Measurements from ENCODE around the gene MAGEF1. TPM values are rescaled to one million over a fixed set of nuclear protein-coding genes. Genes with fewer than 3 reads are reported as not detected.
A peak's percentile ranks its signal among the peaks of the same experiment; 100 is the strongest.

MAGEF1 gene
- polyA plus RNA-seq, 3 donors = 85.7 to 99.1 (median 89.6) TPM

DNA sequence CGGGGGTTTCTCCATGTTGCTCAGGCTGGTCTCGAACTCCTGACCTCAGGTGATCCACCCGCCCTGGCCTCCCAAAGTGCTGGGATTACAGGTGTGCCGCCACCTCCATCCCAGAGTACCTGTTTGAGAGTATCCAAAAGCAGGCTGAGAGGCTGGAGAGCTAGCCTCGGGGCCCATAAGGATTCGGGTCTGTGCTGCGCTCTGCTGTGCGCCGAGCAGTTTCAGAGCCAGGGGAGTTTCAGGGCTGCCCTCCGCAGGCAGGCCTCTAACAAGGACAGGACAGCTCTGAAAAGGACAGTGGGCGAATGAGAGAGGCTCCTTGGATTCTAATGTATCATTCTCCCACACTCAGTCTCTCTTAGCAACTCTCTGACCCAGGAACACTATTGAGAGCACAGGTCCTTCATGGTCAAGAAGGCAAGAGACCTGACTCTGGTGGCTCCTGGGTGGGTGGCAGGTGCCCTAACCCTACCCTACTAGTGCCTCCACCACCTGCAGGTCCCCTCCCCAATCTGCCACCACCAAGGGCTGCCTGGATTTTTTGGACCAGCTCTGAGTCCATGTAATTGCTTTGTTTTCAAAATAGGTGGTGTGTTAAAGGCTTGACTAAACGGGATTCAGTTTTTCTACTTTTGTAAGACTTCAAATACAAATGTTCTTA, 27.8 kb downstream of the MAGEF1 start:
- no peak for DNase-seq (ENCODE audit: extremely low read depth in 1 of 11, low read depth in 9 of 11, low spot score in 4 of 11)

DNA sequence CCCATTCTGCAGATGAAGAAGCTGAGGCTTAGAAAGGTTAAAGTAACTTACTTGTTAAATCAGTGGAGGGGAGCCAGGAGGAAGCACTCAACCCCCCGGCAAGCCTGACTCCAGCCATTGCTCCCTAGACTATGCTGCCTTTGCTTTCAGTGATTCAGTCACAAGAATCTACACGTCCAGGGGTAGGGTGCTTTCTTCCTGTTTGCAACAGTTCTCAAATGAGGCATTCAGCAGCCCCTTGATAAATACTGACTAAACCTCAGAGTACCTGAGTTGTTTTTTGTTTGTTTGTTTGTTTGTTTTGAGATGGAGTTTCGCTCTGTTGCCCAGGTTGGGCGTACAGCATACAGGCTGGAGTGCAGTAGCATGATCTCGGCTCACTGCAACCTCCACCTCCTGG, 28.6 kb downstream of the MAGEF1 start:
- DNase-seq (ENCODE audit: extremely low read depth in 1 of 11, low read depth in 9 of 11, low spot score in 4 of 11) = no peak

- no peak for DNase-seq (ENCODE audit: extremely low read depth in 1 of 11, low read depth in 9 of 11, low spot score in 4 of 11)
Observed at GRCh38 chr3:184682671-184683070, 29.2 kb downstream of the MAGEF1 start.

- DNase-seq (ENCODE audit: extremely low read depth in 1 of 11, low read depth in 9 of 11, low spot score in 4 of 11) = peak in 2 of 11 donors; percentile 75 to 77
Observed at GRCh38 chr3:184680385-184681345, 31.2 kb downstream of the MAGEF1 start.

DNA sequence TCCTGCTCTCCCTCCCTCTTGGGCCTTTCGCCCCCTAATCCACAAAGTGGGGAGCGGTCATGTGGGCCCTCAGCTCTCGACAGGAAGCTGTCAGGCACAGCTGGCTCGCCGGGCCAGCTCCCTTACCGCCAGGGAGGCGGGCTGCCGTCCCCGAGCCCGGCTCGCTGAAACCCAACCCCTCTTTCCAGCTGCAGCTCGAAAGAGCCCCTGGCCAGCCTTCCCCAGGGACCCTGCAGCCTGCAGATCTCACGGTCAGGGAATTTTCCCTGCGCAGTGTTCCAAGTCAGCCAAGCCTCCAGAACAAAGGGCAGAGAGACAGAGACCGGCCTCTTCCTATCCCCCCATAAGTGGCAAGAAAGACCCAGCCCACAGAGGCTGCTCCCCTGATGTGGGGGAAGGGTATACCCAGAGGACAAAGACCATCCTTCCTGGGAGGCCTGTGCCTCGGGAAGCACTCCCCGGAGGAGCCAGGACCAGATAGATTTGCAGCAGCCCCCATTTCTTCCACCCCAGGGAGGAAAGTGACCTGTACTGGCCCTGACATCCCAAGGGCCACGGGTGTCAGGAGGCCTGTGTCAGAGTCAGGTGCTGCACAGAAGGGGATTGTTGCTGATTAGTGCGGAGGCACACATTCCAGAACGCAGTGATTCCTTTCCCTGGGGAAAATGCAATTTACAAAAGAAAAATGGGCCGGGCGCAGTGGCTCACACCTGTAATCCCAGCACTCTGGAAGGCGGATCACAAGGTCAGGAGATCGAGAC, 32.6 kb downstream of the MAGEF1 start:
- DNase-seq (ENCODE audit: extremely low read depth in 1 of 11, low read depth in 9 of 11, low spot score in 4 of 11) = peak in 5 of 11 donors; percentile 72 to 87 (median 80)

GRCh38 chr3:184678317-184679055, 33.4 kb downstream of the MAGEF1 start:
- no peak for DNase-seq (ENCODE audit: extremely low read depth in 1 of 11, low read depth in 9 of 11, low spot score in 4 of 11)

DNA sequence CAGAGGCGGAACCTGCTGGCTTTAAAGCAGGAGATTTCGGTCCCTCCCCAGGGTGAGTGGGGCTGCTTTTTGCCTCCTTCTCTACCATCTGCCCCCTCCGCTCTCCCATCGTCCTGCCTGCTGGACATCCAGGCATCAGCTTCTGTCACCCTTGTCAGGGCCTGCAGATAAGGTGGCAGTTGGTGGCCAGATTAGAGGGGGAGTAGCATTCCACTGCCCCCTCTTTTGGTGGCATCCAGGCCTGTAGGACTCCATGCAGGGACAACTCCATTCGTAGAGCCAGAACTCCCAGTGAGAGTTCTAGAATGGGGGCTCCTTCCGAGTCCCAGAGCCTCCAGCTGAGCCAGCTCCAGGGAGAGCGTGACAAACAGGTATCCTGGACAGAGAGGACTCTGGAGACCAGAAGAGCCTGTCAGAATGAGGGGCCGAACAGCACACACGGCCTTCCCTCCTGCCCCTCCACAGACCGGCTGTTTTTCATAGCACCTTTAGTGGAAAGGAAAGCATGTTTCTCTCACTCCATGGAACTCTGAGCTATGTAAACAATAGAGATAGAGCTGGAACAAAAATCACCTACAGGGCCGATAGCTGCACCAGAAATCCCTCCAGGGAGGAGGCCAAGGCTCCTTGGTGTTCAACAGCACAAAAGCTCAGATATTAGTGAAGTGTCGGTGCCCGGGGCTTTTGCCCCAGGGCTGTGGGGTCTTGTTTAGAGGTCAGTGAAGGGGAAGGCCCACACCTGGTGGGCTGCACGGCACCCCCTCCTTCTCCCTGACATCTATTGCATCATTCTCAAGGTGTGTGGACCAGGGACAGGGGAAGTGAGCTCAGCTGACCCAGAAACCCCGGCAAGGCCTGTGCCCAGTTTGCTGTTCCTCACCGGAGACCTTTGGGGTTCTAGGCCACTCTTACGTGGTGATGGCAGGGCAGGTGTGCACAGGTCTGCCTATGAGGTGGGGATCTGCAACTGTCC, 34.2 kb downstream of the MAGEF1 start:
- no peak for DNase-seq (ENCODE audit: extremely low read depth in 1 of 11, low read depth in 9 of 11, low spot score in 4 of 11)

DNA sequence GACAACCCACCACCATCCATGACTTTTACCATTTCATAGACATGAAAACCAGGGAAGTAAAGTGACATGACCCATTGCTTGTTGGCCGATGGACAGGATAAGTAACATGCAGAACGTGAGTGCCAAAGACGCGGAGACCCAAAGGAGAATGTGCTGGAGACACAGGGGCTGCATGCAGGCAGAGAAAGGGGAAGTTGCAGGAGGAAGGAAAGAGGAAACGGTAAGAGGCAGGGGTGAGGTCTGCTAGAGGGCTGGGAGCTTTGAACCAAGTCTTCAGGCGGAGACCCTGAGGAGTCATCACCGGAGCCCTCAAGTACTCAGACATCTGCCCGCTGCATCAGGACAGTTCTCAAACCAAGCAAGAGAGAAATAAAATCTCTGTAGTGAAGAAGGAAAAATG, 34.9 kb downstream of the MAGEF1 start:
- DNase-seq (ENCODE audit: extremely low read depth in 1 of 11, low read depth in 9 of 11, low spot score in 4 of 11) = no peak

GRCh38 chr3:184674626-184675025, 37.2 kb downstream of the MAGEF1 start:
- DNase-seq (ENCODE audit: extremely low read depth in 1 of 11, low read depth in 9 of 11, low spot score in 4 of 11) = no peak

DNA sequence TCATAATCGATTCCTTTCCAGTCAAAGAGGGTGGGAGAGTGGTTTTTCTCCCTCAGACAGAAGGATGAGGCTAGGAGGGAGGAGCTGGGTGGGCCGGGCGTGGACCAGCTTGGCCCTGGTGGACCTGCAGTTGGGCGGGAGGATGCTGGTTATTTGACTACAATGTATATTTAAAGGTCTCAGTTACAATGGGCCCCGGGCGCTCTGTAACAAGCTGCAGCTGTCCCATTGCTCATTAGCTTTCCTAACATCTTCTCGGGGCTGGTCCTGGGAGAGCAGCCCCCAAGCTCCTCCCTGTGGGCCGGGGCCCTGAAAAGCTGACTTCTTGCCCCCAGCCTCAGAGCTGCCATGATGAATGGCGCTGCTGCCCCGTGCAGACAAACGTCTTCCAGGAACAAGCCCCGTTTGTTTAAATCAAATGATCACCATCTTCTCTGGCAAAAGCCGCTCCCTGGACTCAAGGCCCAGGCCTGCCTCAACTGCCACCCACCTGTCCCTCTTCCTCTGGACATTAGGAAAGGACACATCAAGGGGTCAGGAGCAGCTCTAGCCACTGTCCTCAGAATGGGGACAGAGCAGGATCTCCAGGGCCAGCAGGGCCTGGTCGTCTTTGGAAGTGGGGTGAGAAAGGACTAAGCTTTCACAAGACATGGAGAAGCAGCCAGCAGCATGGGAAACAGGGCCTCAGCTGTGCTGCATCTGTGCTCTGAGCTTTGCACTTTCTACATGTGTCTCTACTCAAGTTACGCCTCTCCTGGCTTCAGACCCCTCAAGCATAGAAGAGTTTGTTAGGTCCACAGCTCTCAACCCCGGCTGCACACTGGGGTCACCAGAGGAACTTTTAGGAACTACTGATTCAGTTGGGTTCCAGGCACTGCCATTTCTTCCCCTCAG, 38.6 kb downstream of the MAGEF1 start:
- peak in 1 of 11 donors; percentile 67 for DNase-seq (ENCODE audit: extremely low read depth in 1 of 11, low read depth in 9 of 11, low spot score in 4 of 11)

DNA sequence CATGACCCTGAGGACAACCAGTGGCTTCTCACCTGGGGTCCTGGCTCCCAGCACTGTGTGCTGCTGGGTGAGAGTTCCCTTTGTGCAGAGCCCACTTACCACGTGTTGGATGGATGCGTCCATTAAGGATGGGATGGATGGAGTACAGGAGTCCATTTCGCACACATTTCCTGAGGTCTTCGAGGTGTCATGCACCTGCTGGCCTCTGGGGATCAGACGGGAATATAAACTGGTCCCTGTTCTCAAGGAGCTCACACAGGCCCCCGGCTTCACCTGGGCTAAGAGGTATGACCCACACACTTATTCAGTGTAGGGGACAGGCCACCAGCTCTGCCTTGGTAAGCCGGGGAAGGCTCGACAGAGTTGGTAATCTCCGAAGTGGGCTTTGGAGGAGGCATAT, 39.5 kb downstream of the MAGEF1 start:
- no peak for DNase-seq (ENCODE audit: extremely low read depth in 1 of 11, low read depth in 9 of 11, low spot score in 4 of 11)

GRCh38 chr3:184670091-184670602, 41.7 kb downstream of the MAGEF1 start:
- DNase-seq (ENCODE audit: extremely low read depth in 1 of 11, low read depth in 9 of 11, low spot score in 4 of 11) = no peak

GRCh38 chr3:184669578-184669977, 42.3 kb downstream of the MAGEF1 start:
- DNase-seq (ENCODE audit: extremely low read depth in 1 of 11, low read depth in 9 of 11, low spot score in 4 of 11) = no peak

GRCh38 chr3:184666442-184666841, 45.4 kb downstream of the MAGEF1 start:
- no peak for DNase-seq (ENCODE audit: extremely low read depth in 1 of 11, low read depth in 9 of 11, low spot score in 4 of 11)

DNA sequence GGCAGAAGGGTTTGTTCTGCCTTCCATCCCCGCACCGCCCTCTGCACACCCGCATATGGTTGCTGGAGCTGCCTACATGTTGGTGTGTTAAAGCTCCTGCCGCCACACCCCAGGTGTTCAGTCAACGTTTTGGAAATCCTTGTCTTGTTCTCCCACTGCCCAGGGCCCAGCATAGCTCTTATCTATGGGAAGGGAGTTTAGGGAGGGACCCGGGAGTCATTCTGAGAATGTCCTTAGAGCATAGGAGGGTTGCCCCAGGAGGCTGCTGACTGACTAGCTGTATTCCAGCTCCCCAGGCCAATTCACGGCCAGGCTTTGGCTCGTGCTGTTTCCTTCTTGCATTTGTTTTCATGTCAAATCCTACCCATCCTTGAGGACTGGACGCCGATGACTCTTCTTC, 46.8 kb downstream of the MAGEF1 start:
- DNase-seq (ENCODE audit: extremely low read depth in 1 of 11, low read depth in 9 of 11, low spot score in 4 of 11) = no peak

DNA sequence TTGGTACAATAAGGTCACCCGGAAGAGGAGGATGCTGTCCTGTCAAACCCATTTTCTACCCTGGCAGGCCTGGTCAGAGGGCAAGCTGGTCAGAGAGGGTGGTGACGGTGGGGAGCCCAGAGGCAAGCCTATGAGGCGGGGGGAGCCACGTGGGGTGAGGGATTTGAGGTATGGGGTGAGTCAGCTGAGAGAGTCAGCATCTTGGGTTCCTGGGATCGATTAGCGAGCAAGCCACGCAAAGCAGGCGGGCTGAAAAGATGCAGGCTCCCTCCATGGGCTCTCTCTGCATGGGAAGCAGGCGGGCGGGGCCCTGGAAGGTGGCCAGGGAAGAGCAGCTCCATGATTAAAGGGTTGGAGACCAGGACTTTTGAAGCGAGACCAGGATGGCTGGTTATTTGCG, 48.1 kb downstream of the MAGEF1 start:
- DNase-seq (ENCODE audit: extremely low read depth in 1 of 11, low read depth in 9 of 11, low spot score in 4 of 11) = no peak

DNA sequence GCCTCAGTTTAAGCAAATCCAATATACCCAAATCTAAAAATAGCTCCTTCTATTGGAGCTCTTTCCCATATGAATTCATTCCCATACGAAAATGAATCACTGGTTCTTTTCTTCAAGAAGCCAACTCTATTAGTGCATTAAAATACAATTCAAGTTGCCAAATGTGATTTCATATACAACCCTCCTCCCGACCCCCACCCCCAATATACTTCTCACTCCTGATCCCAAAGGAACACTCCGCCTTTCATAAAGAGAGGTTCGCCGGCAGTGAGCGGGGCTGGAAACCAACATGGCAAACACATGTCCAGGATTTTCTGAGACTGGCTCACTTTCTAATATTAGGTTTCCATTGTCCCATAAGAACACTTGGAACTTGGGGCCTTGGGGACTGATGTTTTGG, 48.5 kb downstream of the MAGEF1 start:
- DNase-seq (ENCODE audit: extremely low read depth in 1 of 11, low read depth in 9 of 11, low spot score in 4 of 11) = no peak

All from renal cortex interstitium (tissue), 11 donors.